Measurements from ENCODE around the gene TSPAN18.

GRCh38 chr11:44870615-44871176 lies 143.9 kb downstream of the TSPAN18 start:
- no peak for TF ChIP-seq POLR2AphosphoS5 (IDR thresholded peaks at IDR 0.05; ENCODE audit: borderline replicate concordance, low read depth, low read length)
- no peak for TF ChIP-seq EZH2 (IDR thresholded peaks at IDR 0.05)
- TF ChIP-seq FOXP2 (optimal IDR thresholded peaks at IDR 0.05; ENCODE audit: control extremely low read depth, extremely low read length, insufficient read depth) = no peak

Data from SK-N-MC (cell line).